GM12891 (cell line): Measurements from ENCODE around the gene ATXN7L3B.

Source experiments
- DNase-seq: peaks from one replicate; pipeline ENCODE4 v3.0.0; 2011; ENCODE audit warnings: low spot score; ENCODE audit not compliant: insufficient read length
- FAIRE-seq: peaks from 2 replicates; lab custom pipeline; 2011; peaks lifted over from hg19 to GRCh38; lab: Jason Lieb, UNC
- PAX5 ChIP-seq: IDR thresholded peaks from 2 replicates; pipeline ENCODE4 v1.6.1; 2011; ENCODE audit warnings: low read length, moderate library complexity, mild to moderate bottlenecking; ENCODE audit not compliant: insufficient read depth, severe bottlenecking
- POLR2A ChIP-seq: IDR thresholded peaks from 2 replicates; pipeline ENCODE4 v1.6.1; 2011; ENCODE audit warnings: low read depth, low read length, control low read depth
- POLR2AphosphoS5 ChIP-seq: IDR thresholded peaks from 2 replicates; pipeline ENCODE4 v1.6.1; 2011; ENCODE audit warnings: low read depth, low read length, control low read depth
- POU2F2 ChIP-seq: IDR thresholded peaks from 2 replicates; pipeline ENCODE4 v1.6.1; 2011; ENCODE audit warnings: low read depth, mild to moderate bottlenecking, control low read depth, low read length, moderate library complexity
- SPI1 ChIP-seq: IDR thresholded peaks from 2 replicates; pipeline ENCODE4 v1.6.1; 2011; ENCODE audit warnings: low read depth, low read length, control low read depth
- TAF1 ChIP-seq: IDR thresholded peaks from 2 replicates; pipeline ENCODE4 v1.6.1; 2011; ENCODE audit warnings: low read depth, low read length, control low read depth

Gene ATXN7L3B

GRCh38 chr12:74551291-74551690, 13.7 kb downstream of the ATXN7L3B start:
- DNase-seq, result no peak
- TF ChIP-seq PAX5 (no peak), POU2F2 (no peak), POLR2AphosphoS5 (no peak), SPI1 (no peak), TAF1 (no peak), POLR2A (no peak)

GRCh38 chr12:74552201-74552600, 14.6 kb downstream of the ATXN7L3B start:
- FAIRE-seq, result no peak
- TF ChIP-seq SPI1 (no peak), POLR2A (no peak), POU2F2 (no peak), PAX5 (no peak), POLR2AphosphoS5 (no peak), TAF1 (no peak)
- DNase-seq, result no peak

More at GRCh38 chr12:74551291-74551690, 13.7 kb downstream of the ATXN7L3B start:
- no peak for FAIRE-seq

GRCh38 chr12:74559728-74560127, 22.1 kb downstream of the ATXN7L3B start:
- no peak for TF ChIP-seq POLR2A
- TF ChIP-seq POU2F2, result no peak
- TF ChIP-seq TAF1, result no peak
- TF ChIP-seq SPI1, result no peak
- TF ChIP-seq PAX5, result no peak
- TF ChIP-seq POLR2AphosphoS5, result no peak
- DNase-seq (no peak), FAIRE-seq (no peak)

GRCh38 chr12:74563927-74564326, 26.3 kb downstream of the ATXN7L3B start:
- DNase-seq, result no peak
- no peak for FAIRE-seq
- TF ChIP-seq POU2F2, result no peak
- TF ChIP-seq TAF1, result no peak
- TF ChIP-seq PAX5, result no peak

- no peak for DNase-seq
- no peak for FAIRE-seq
- TF ChIP-seq TAF1, result no peak
- TF ChIP-seq POU2F2, result no peak
- no peak for TF ChIP-seq POLR2A
- TF ChIP-seq PAX5, result no peak
- no peak for TF ChIP-seq SPI1
- TF ChIP-seq POLR2AphosphoS5, result no peak
Observed at GRCh38 chr12:74578486-74578885, 40.9 kb downstream of the ATXN7L3B start.

- TF ChIP-seq POLR2AphosphoS5, result no peak
- no peak for TF ChIP-seq PAX5
- TF ChIP-seq TAF1, result no peak
- TF ChIP-seq POU2F2, result no peak
- no peak for TF ChIP-seq SPI1
- no peak for TF ChIP-seq POLR2A
- DNase-seq (no peak), FAIRE-seq (no peak)
Observed at GRCh38 chr12:74579446-74579845, 41.8 kb downstream of the ATXN7L3B start.

- no peak for TF ChIP-seq POU2F2
- no peak for TF ChIP-seq POLR2A
- TF ChIP-seq PAX5, result no peak
- TF ChIP-seq TAF1, result no peak
- TF ChIP-seq POLR2AphosphoS5, result no peak
- no peak for TF ChIP-seq SPI1
- FAIRE-seq (no peak), DNase-seq (no peak)
Observed at GRCh38 chr12:74579981-74580380, 42.3 kb downstream of the ATXN7L3B start.

GRCh38 chr12:74581439-74581838, 43.8 kb downstream of the ATXN7L3B start:
- FAIRE-seq (no peak), DNase-seq (no peak)
- TF ChIP-seq PAX5, result no peak
- TF ChIP-seq POLR2AphosphoS5, result no peak
- no peak for TF ChIP-seq POU2F2
- TF ChIP-seq POLR2A, result no peak
- TF ChIP-seq TAF1, result no peak
- TF ChIP-seq SPI1, result no peak

GRCh38 chr12:74584483-74585062, 46.9 kb downstream of the ATXN7L3B start:
- no peak for DNase-seq
- FAIRE-seq, result no peak
- TF ChIP-seq PAX5 (no peak), SPI1 (no peak), TAF1 (no peak), POLR2AphosphoS5 (no peak)

- no peak for FAIRE-seq
- DNase-seq, result no peak
- TF ChIP-seq PAX5 (no peak), POU2F2 (no peak), TAF1 (no peak), SPI1 (no peak), POLR2A (no peak), POLR2AphosphoS5 (no peak)
Observed at GRCh38 chr12:74586251-74586650, 48.6 kb downstream of the ATXN7L3B start.
